Mesenchymal stem cell (in vitro differentiated cells and primary cell): Measurements from ENCODE around the gene RNF175.

Experiments
- DNase-seq: peaks from one replicate; pipeline ENCODE4 v3.0.0-alpha.2; 2013
- H2AFZ ChIP-seq: one replicate; pipeline ENCODE4 v1.6.1; 2013; ENCODE audit warnings: low read depth, mild to moderate bottlenecking, control low read depth, inconsistent platforms, low read length, moderate library complexity
- H2AK5ac ChIP-seq: 2 replicates; pipeline ENCODE4 v1.6.1; 2013; ENCODE audit warnings: low read length, moderate library complexity, mild to moderate bottlenecking, inconsistent platforms; ENCODE audit not compliant: severe bottlenecking
- H2BK120ac ChIP-seq: one replicate; pipeline ENCODE4 v1.6.1; 2013; ENCODE audit warnings: low read depth, mild to moderate bottlenecking, inconsistent platforms, low read length, moderate library complexity
- H2BK12ac ChIP-seq, 2 experiments: one replicate each; pipeline ENCODE4 v1.6.1; 2013; ENCODE audit warnings: inconsistent platforms in 2 of 2, low read length in 2 of 2, mild to moderate bottlenecking in 2 of 2, moderate library complexity in 2 of 2, control low read depth in 1 of 2
- H2BK15ac ChIP-seq: one replicate; pipeline ENCODE4 v1.6.1; 2013; ENCODE audit warnings: mild to moderate bottlenecking, low read depth, inconsistent platforms; ENCODE audit not compliant: poor library complexity, severe bottlenecking
- H2BK5ac ChIP-seq: 2 replicates; pipeline ENCODE4 v1.6.1; 2013; ENCODE audit warnings: low read depth, mild to moderate bottlenecking, low read length, control low read depth, inconsistent platforms; ENCODE audit not compliant: poor library complexity, severe bottlenecking
- H3K14ac ChIP-seq, 2 experiments: one replicate each; pipeline ENCODE4 v1.6.1; 2013; ENCODE audit warnings: inconsistent platforms in 2 of 2, low read length in 2 of 2, control low read depth in 1 of 2, mild to moderate bottlenecking in 1 of 2, moderate library complexity in 1 of 2
- H3K18ac ChIP-seq, 2 experiments: one replicate each; pipeline ENCODE4 v1.6.1; 2013; ENCODE audit warnings: inconsistent platforms in 2 of 2, low read length in 2 of 2, control low read depth in 1 of 2, low read depth in 1 of 2, mild to moderate bottlenecking in 1 of 2
- H3K23ac ChIP-seq, 2 experiments: one replicate each; pipeline ENCODE4 v1.6.1; 2013; ENCODE audit warnings: inconsistent platforms in 2 of 2, low read length in 2 of 2, mild to moderate bottlenecking in 2 of 2, moderate library complexity in 2 of 2, control low read depth in 1 of 2
- H3K27ac ChIP-seq: 2 replicates; pipeline ENCODE4 v1.5.1; 2013; ENCODE audit warnings: mild to moderate bottlenecking, moderate library complexity, low read length, control low read depth, inconsistent platforms; ENCODE audit not compliant: poor library complexity, severe bottlenecking
- H3K27me3 ChIP-seq, 2 experiments: 2 replicates each; pipeline versions ENCODE4 v1.6.1 to v1.7.0; 2013; ENCODE audit warnings: low read length in 2 of 2, mild to moderate bottlenecking in 2 of 2, moderate library complexity in 2 of 2, control low read depth in 1 of 2, inconsistent platforms in 1 of 2; ENCODE audit not compliant: control insufficient read depth in 1 of 2, insufficient read depth in 1 of 2
- H3K36me3 ChIP-seq, 2 experiments: 2 replicates each; pipeline versions ENCODE4 v1.6.1 to v1.7.0; 2013; ENCODE audit warnings: low read length in 2 of 2, control low read depth in 1 of 2, inconsistent platforms in 1 of 2, low read depth in 1 of 2, mild to moderate bottlenecking in 1 of 2; ENCODE audit not compliant: insufficient read depth in 2 of 2, control insufficient read depth in 1 of 2
- H3K4ac ChIP-seq, 2 experiments: one replicate each; pipeline ENCODE4 v1.6.1; 2013; ENCODE audit warnings: inconsistent platforms in 2 of 2, low read length in 2 of 2, mild to moderate bottlenecking in 2 of 2, moderate library complexity in 2 of 2, control low read depth in 1 of 2, low read depth in 1 of 2
- H3K4me1 ChIP-seq: 2 replicates; pipeline ENCODE4 v1.6.1; 2013; ENCODE audit warnings: low read depth, low read length, control low read depth; ENCODE audit not compliant: control insufficient read depth, insufficient read depth
- H3K4me2 ChIP-seq: 2 replicates; pipeline ENCODE4 v1.6.1; 2013; ENCODE audit warnings: low read length, mild to moderate bottlenecking, inconsistent platforms; ENCODE audit not compliant: poor library complexity, severe bottlenecking
- H3K4me3 ChIP-seq, 2 experiments: 2 replicates each; pipeline versions ENCODE4 v1.5.1 to v1.7.0; 2013; ENCODE audit warnings: low read length in 2 of 2, mild to moderate bottlenecking in 2 of 2, control low read depth in 1 of 2, low read depth in 1 of 2; ENCODE audit not compliant: insufficient read depth in 1 of 2
- H3K79me1 ChIP-seq: replicated peaks from 2 replicates; pipeline ENCODE4 v1.6.1; 2013; ENCODE audit warnings: mild to moderate bottlenecking, control low read depth, low read length, inconsistent platforms; ENCODE audit not compliant: poor library complexity, severe bottlenecking
- H3K9ac ChIP-seq: 2 replicates; pipeline ENCODE4 v1.7.0; 2013; ENCODE audit warnings: mild to moderate bottlenecking, low read length, moderate library complexity
- H3K9me3 ChIP-seq: 2 replicates; pipeline ENCODE4 v1.7.0; 2013; ENCODE audit warnings: mild to moderate bottlenecking, low read length; ENCODE audit not compliant: control insufficient read depth
- H4K8ac ChIP-seq: one replicate; pipeline ENCODE4 v1.6.1; 2013; ENCODE audit warnings: inconsistent platforms, mild to moderate bottlenecking, low read length, moderate library complexity
- H4K91ac ChIP-seq: one replicate; pipeline ENCODE4 v1.6.1; 2013; ENCODE audit warnings: mild to moderate bottlenecking, low read length, inconsistent platforms
- WGBS: methylation state at CpG from one replicate; pipeline ENCODE4 v1.1.7; 2013; ENCODE audit warnings: mixed read lengths; 5-methylcytosine and 5-hydroxymethylcytosine counted together

Gene RNF175

GRCh38 chr4:153785910-153786721, 26.3 kb upstream of the RNF175 start:
- Histone ChIP-seq H3K79me1 (no peaks in the 10 kb centered on the region), H3K9me3 (no peaks in the 10 kb centered on the region), H2AK5ac (no peak overlapping the region), H3K27me3 (peaks cover 41 to 77% of the 10 kb centered on the region in 2 experiments), H2BK120ac (no peak overlapping the region), H3K4me2 (no peak overlapping the region), H2BK15ac (no peak overlapping the region), H2BK5ac (no peak overlapping the region), H3K4me1 (peaks cover 21% of the 10 kb centered on the region), H4K8ac (no peak overlapping the region), H4K91ac (no peak overlapping the region), H2BK12ac (no peak overlapping the region), H3K4ac (no peak overlapping the region), H3K14ac (no peak overlapping the region), H3K27ac (no peak overlapping the region), H3K9ac (peak overlapping the region; percentile 86), H3K18ac (no peak overlapping the region), H2AFZ (no peak overlapping the region), H3K36me3 (peaks cover 3 to 10% of the 10 kb centered on the region in 2 experiments), H3K4me3 (peak overlapping the region in 1 of 2 experiments; percentile 74), H3K23ac (no peak overlapping the region)
- DNase-seq = peak; percentile 55
- 19% methylated on average over 2 of the region's 3 CpGs for WGBS

GRCh38 chr4:153784166-153784699, 24.4 kb upstream of the RNF175 start:
- no peak for DNase-seq
- H2BK120ac ChIP-seq = no peak overlapping the region
- H3K79me1 ChIP-seq = no peaks in the 10 kb centered on the region
- H2BK15ac ChIP-seq = no peak overlapping the region
- H2AFZ ChIP-seq = no peak overlapping the region
- peaks cover 3 to 13% of the 10 kb centered on the region in 2 experiments for H3K36me3 ChIP-seq
- no peak overlapping the region for H3K4me2 ChIP-seq
- 66% methylated on average over 2 of the region's 3 CpGs for WGBS
- no peak overlapping the region for H4K8ac ChIP-seq
- no peak overlapping the region for H4K91ac ChIP-seq
- no peak overlapping the region for H2AK5ac ChIP-seq
- no peaks in the 10 kb centered on the region for H3K9me3 ChIP-seq
- H3K14ac ChIP-seq = no peak overlapping the region
- H3K9ac ChIP-seq = peak overlapping the region; percentile 33
- H3K4ac ChIP-seq = no peak overlapping the region
- H3K27me3 ChIP-seq = peaks cover 24 to 72% of the 10 kb centered on the region in 2 experiments
- H3K23ac ChIP-seq = no peak overlapping the region
- no peak overlapping the region for H2BK12ac ChIP-seq
- H3K4me3 ChIP-seq = no peak overlapping the region
- H3K18ac ChIP-seq = no peak overlapping the region
- no peak overlapping the region for H3K27ac ChIP-seq
- H3K4me1 ChIP-seq = peaks cover 13% of the 10 kb centered on the region
- H2BK5ac ChIP-seq = no peak overlapping the region

- no peak overlapping the region for H3K27ac ChIP-seq
- H3K9ac ChIP-seq = peak overlapping the region; percentile 63
- H3K4me2 ChIP-seq = no peak overlapping the region
- no peak overlapping the region for H2BK5ac ChIP-seq
- peaks cover 0 to 13% of the 10 kb centered on the region in 2 experiments for H3K36me3 ChIP-seq
- peaks cover 7 to 57% of the 10 kb centered on the region in 2 experiments for H3K27me3 ChIP-seq
- no peak for DNase-seq
- H3K18ac ChIP-seq = no peak overlapping the region
- H2AK5ac ChIP-seq = no peak overlapping the region
- no peak overlapping the region for H2BK15ac ChIP-seq
- H4K8ac ChIP-seq = no peak overlapping the region
- H3K4me1 ChIP-seq = no peaks in the 10 kb centered on the region
- H2BK120ac ChIP-seq = no peak overlapping the region
- H3K79me1 ChIP-seq = no peaks in the 10 kb centered on the region
- no peak overlapping the region for H2BK12ac ChIP-seq
- no peak overlapping the region for H3K4ac ChIP-seq
- no peaks in the 10 kb centered on the region for H3K9me3 ChIP-seq
- peak overlapping the region in 1 of 2 experiments; percentile 5 for H3K4me3 ChIP-seq
- no peak overlapping the region for H3K23ac ChIP-seq
- WGBS = 100% methylated on average over 1 of the region's 1 CpG
- H2AFZ ChIP-seq = no peak overlapping the region
- no peak overlapping the region for H3K14ac ChIP-seq
- H4K91ac ChIP-seq = no peak overlapping the region
Measured at GRCh38 chr4:153782581-153782980, 22.8 kb upstream of the RNF175 start.

- Histone ChIP-seq H3K23ac (no peak overlapping the region), H3K9ac (peak overlapping the region; percentile 63), H4K8ac (no peak overlapping the region), H3K36me3 (peaks cover 0 to 13% of the 10 kb centered on the region in 2 experiments), H2BK12ac (no peak overlapping the region), H3K27me3 (peaks cover under 1 to 51% of the 10 kb centered on the region in 2 experiments), H2BK120ac (no peak overlapping the region), H3K4ac (no peak overlapping the region), H2AFZ (no peak overlapping the region), H4K91ac (no peak overlapping the region), H3K4me2 (no peak overlapping the region), H3K18ac (no peak overlapping the region), H2BK15ac (no peak overlapping the region), H2BK5ac (no peak overlapping the region), H2AK5ac (no peak overlapping the region), H3K14ac (no peak overlapping the region), H3K4me3 (peak overlapping the region in 1 of 2 experiments; percentile 5), H3K9me3 (no peaks in the 10 kb centered on the region), H3K4me1 (no peaks in the 10 kb centered on the region), H3K27ac (no peak overlapping the region), H3K79me1 (no peaks in the 10 kb centered on the region)
- DNase-seq = no peak
- WGBS = 66% methylated on average over 5 of the region's 6 CpGs
Measured at GRCh38 chr4:153781717-153782416, 22.0 kb upstream of the RNF175 start.
